AG09319 (cell line): ENCODE measurements around the gene DAPK3.
A peak's percentile ranks its signal among the peaks of the same experiment; 100 is the strongest.

ENCODE experiments used
- DNase-seq: peaks from one replicate; pipeline ENCODE4 v3.0.0-alpha.2; 2010; ENCODE audit warnings: low read depth; ENCODE audit errors: extremely low read depth
- CTCF ChIP-seq: IDR thresholded peaks from 2 replicates; pipeline ENCODE4 v1.5.1; 2011; ENCODE audit warnings: low read depth, mild to moderate bottlenecking, inconsistent platforms, low read length, moderate library complexity

Gene DAPK3

GRCh38 chr19:3987619-3988371, 16.9 kb upstream of the DAPK3 start:
- DNase-seq, result peak; percentile 53
- TF ChIP-seq CTCF, result peak; percentile 87

GRCh38 chr19:3986260-3987041, 15.6 kb upstream of the DAPK3 start:
- peak; percentile 63 for TF ChIP-seq CTCF
- DNase-seq, result no peak

- no peak for DNase-seq
- TF ChIP-seq CTCF, result no peak
Measured at GRCh38 chr19:3985643-3986259, 14.9 kb upstream of the DAPK3 start.

- peak; percentile 81 for DNase-seq
- TF ChIP-seq CTCF, result no peak
Measured at GRCh38 chr19:3984908-3985642, 14.2 kb upstream of the DAPK3 start, which contains the start of gene EEF2. Gene EEF2, minus strand, starts transcription at chr19:3985463. Its CDS starts 83 bp downstream, at chr19:3985380.

- no peak for DNase-seq
- TF ChIP-seq CTCF, result no peak
Measured at GRCh38 chr19:3984584-3984907, 13.6 kb upstream of the DAPK3 start.

- TF ChIP-seq CTCF, result no peak
- no peak for DNase-seq
Measured at GRCh38 chr19:3983936-3984583, 13.2 kb upstream of the DAPK3 start.
